Activated T-cell treated with anti-CD3 and anti-CD28 coated beads, Interleukin-2, amount 50 U/mL, for 72 hours (primary cell): ENCODE data around the gene KRT13. TPM values are rescaled to one million over a fixed set of nuclear protein-coding genes. Genes with fewer than 3 reads are reported as not detected.
A peak's percentile ranks its signal among the peaks of the same experiment; 100 is the strongest.

Experiments
- ATAC-seq, 2 donors: fragments of 150-1000 bp; cut with Tn5 transposase; replicated peaks in 1 of 2; 2 replicates each; pipeline ENCODE4 v1.10.0; 2021; ENCODE audit warnings: moderate library complexity in 2 of 2, mild to moderate bottlenecking in 1 of 2
- DNase-seq, 2 donors: peaks; one replicate each; pipeline ENCODE4 v3.0.0; 2021 to 2022; ENCODE audit warnings: mixed read lengths in 1 of 2
- H3K27ac Mint-ChIP-seq: one replicate; pipeline ENCODE4 v1.8.0; 2022; ENCODE audit warnings: mild to moderate bottlenecking, moderate library complexity, mixed read lengths
- H3K27me3 Mint-ChIP-seq: one replicate; pipeline ENCODE4 v1.8.0; 2022; ENCODE audit warnings: low read depth, mixed read lengths
- H3K36me3 Mint-ChIP-seq, 2 donors: one replicate each; pipeline ENCODE4 v1.8.0; 2022; ENCODE audit warnings: mixed read lengths in 2 of 2, mild to moderate bottlenecking in 1 of 2; ENCODE audit not compliant: insufficient read depth in 2 of 2
- H3K4me1 Mint-ChIP-seq: one replicate; pipeline ENCODE4 v1.8.0; 2022; ENCODE audit warnings: low read depth, mixed read lengths
- H3K4me3 Mint-ChIP-seq, 2 donors: one replicate each; pipeline ENCODE4 v1.8.0; 2022; ENCODE audit warnings: mild to moderate bottlenecking in 2 of 2, mixed read lengths in 2 of 2, moderate library complexity in 2 of 2
- H3K9me3 Mint-ChIP-seq, 2 donors: one replicate each; pipeline ENCODE4 v1.8.0; 2022; ENCODE audit warnings: mixed read lengths in 2 of 2
- total RNA-seq, 2 donors: library from RNA; stranded (reverse); gene quantifications; one replicate each; pipeline ENCODE4 v1.2.3, GENCODE V29; 2022

The KRT13 gene
- total RNA-seq, 2 donors from 2014 or later, result not detected

- DNase-seq (no peak), ATAC-seq (no peak)
- H3K36me3 Mint-ChIP-seq, result no peaks in the 10 kb centered on the region
- H3K4me1 Mint-ChIP-seq, result peaks cover 7% of the 10 kb centered on the region
- H3K4me3 Mint-ChIP-seq, result no peak overlapping the region
- peaks cover 50% of the 10 kb centered on the region for H3K27me3 Mint-ChIP-seq
- no peaks in the 10 kb centered on the region for H3K9me3 Mint-ChIP-seq
- H3K27ac Mint-ChIP-seq, result no peak overlapping the region
Observed at GRCh38 chr17:41533613-41534012, 28.2 kb upstream of the KRT13 start.

GRCh38 chr17:41532947-41533570 is 27.6 kb upstream of the KRT13 start:
- no peak overlapping the region for H3K27ac Mint-ChIP-seq
- H3K36me3 Mint-ChIP-seq, result no peaks in the 10 kb centered on the region
- peaks cover 56% of the 10 kb centered on the region for H3K27me3 Mint-ChIP-seq
- ATAC-seq (no peak), DNase-seq (no peak)
- no peak overlapping the region for H3K4me3 Mint-ChIP-seq
- H3K9me3 Mint-ChIP-seq, result no peaks in the 10 kb centered on the region
- H3K4me1 Mint-ChIP-seq, result peaks cover 11% of the 10 kb centered on the region

- peaks cover 11% of the 10 kb centered on the region for H3K4me1 Mint-ChIP-seq
- H3K27me3 Mint-ChIP-seq, result peaks cover 55% of the 10 kb centered on the region
Observed at GRCh38 chr17:41531993-41532392, 26.6 kb upstream of the KRT13 start.

GRCh38 chr17:41530062-41531048 is 24.9 kb upstream of the KRT13 start:
- Mint-ChIP-seq H3K27ac (no peak overlapping the region), H3K9me3 (no peaks in the 10 kb centered on the region), H3K4me1 (peaks cover 11% of the 10 kb centered on the region), H3K36me3 (no peaks in the 10 kb centered on the region), H3K4me3 (no peak overlapping the region), H3K27me3 (peaks cover 62% of the 10 kb centered on the region)
- no peak for ATAC-seq
- no peak for DNase-seq

More at GRCh38 chr17:41531993-41532392, 26.6 kb upstream of the KRT13 start:
- Mint-ChIP-seq H3K9me3 (no peaks in the 10 kb centered on the region), H3K4me3 (no peak overlapping the region), H3K36me3 (no peaks in the 10 kb centered on the region), H3K27ac (no peak overlapping the region)
- no peak for ATAC-seq
- no peak for DNase-seq

GRCh38 chr17:41529491-41529915 is 24.1 kb upstream of the KRT13 start:
- Mint-ChIP-seq H3K4me3 (peak overlapping the region in 1 of 2 donors; percentile 29), H3K9me3 (no peaks in the 10 kb centered on the region), H3K4me1 (peaks cover 11% of the 10 kb centered on the region), H3K27ac (no peak overlapping the region), H3K27me3 (peaks cover 62% of the 10 kb centered on the region), H3K36me3 (no peaks in the 10 kb centered on the region)
- DNase-seq, result no peak
- no peak for ATAC-seq

GRCh38 chr17:41528959-41529353 is 23.5 kb upstream of the KRT13 start:
- no peak for ATAC-seq
- H3K4me1 Mint-ChIP-seq, result peaks cover 11% of the 10 kb centered on the region
- DNase-seq, result no peak
- peak overlapping the region in 1 of 2 donors; percentile 68 for H3K4me3 Mint-ChIP-seq
- peaks cover 62% of the 10 kb centered on the region for H3K27me3 Mint-ChIP-seq
- H3K27ac Mint-ChIP-seq, result no peak overlapping the region
- H3K9me3 Mint-ChIP-seq, result no peaks in the 10 kb centered on the region
- H3K36me3 Mint-ChIP-seq, result no peaks in the 10 kb centered on the region

GRCh38 chr17:41527063-41528023 is 21.9 kb upstream of the KRT13 start:
- H3K27ac Mint-ChIP-seq, result no peak overlapping the region
- no peaks in the 10 kb centered on the region for H3K36me3 Mint-ChIP-seq
- H3K27me3 Mint-ChIP-seq, result peaks cover 51% of the 10 kb centered on the region
- peak overlapping the region; percentile 43 to 60 for H3K4me3 Mint-ChIP-seq
- no peaks in the 10 kb centered on the region for H3K9me3 Mint-ChIP-seq
- peak in 1 of 2 donors; percentile 33 for ATAC-seq
- peaks cover 11% of the 10 kb centered on the region for H3K4me1 Mint-ChIP-seq
- DNase-seq, result no peak

- H3K27ac Mint-ChIP-seq, result no peak overlapping the region
- ATAC-seq (no peak), DNase-seq (no peak)
- no peak overlapping the region for H3K4me3 Mint-ChIP-seq
- no peaks in the 10 kb centered on the region for H3K9me3 Mint-ChIP-seq
- peaks cover 10% of the 10 kb centered on the region for H3K4me1 Mint-ChIP-seq
- H3K36me3 Mint-ChIP-seq, result no peaks in the 10 kb centered on the region
- peaks cover 28% of the 10 kb centered on the region for H3K27me3 Mint-ChIP-seq
Observed at GRCh38 chr17:41524261-41524660, 18.8 kb upstream of the KRT13 start.

GRCh38 chr17:41523787-41524186 is 18.4 kb upstream of the KRT13 start:
- H3K9me3 Mint-ChIP-seq, result no peaks in the 10 kb centered on the region
- DNase-seq (no peak), ATAC-seq (no peak)
- no peak overlapping the region for H3K4me3 Mint-ChIP-seq
- H3K4me1 Mint-ChIP-seq, result peaks cover 5% of the 10 kb centered on the region
- no peaks in the 10 kb centered on the region for H3K36me3 Mint-ChIP-seq
- peaks cover 23% of the 10 kb centered on the region for H3K27me3 Mint-ChIP-seq
- no peak overlapping the region for H3K27ac Mint-ChIP-seq

GRCh38 chr17:41523225-41523593 is 17.8 kb upstream of the KRT13 start:
- Mint-ChIP-seq H3K4me1 (peaks cover under 1% of the 10 kb centered on the region), H3K27me3 (peaks cover 18% of the 10 kb centered on the region), H3K36me3 (no peaks in the 10 kb centered on the region), H3K27ac (no peak overlapping the region), H3K9me3 (no peaks in the 10 kb centered on the region), H3K4me3 (no peak overlapping the region)
- no peak for DNase-seq
- no peak for ATAC-seq

- Mint-ChIP-seq H3K27me3 (peaks cover 16% of the 10 kb centered on the region), H3K4me1 (no peaks in the 10 kb centered on the region), H3K4me3 (no peak overlapping the region), H3K27ac (no peak overlapping the region), H3K9me3 (no peaks in the 10 kb centered on the region), H3K36me3 (no peaks in the 10 kb centered on the region)
- no peak for ATAC-seq
- DNase-seq, result no peak
Observed at GRCh38 chr17:41522301-41523224, 17.2 kb upstream of the KRT13 start.
